H1 (cell line): ENCODE data around the gene AOPEP. TPM values are rescaled to one million over a fixed set of nuclear protein-coding genes. Genes with fewer than 3 reads are reported as not detected.

Experiments
- CTCF ChIA-PET: fragments of 300-600 bp; sonication (Branson Sonifier 250); formaldehyde crosslinking; loops from one replicate; lab custom pipeline; 2021; ENCODE audit not compliant: partially characterized antibody; lab: Charles Lee
- POLR2A ChIA-PET: fragments of 300-600 bp; sonication (Branson Sonifier 250); formaldehyde crosslinking; loops from one replicate; lab custom pipeline; 2021; ENCODE audit warnings: inconsistent platforms; ENCODE audit not compliant: partially characterized antibody; lab: Charles Lee
- DNase-seq, 2 experiments: peaks; one replicate each; pipeline versions ENCODE4 v3.0.0 to v3.0.0-alpha.2; 2010 to 2022; ENCODE audit warnings: low spot score in 2 of 2, low read depth in 1 of 2, mixed read lengths in 1 of 2
- FAIRE-seq: peaks from 2 replicates; lab custom pipeline; 2011; peaks lifted over from hg19 to GRCh38; lab: Jason Lieb, UNC
- H2AFZ ChIP-seq: 2 replicates; pipeline ENCODE4 v1.8.1; 2012; ENCODE audit warnings: low read length, inconsistent platforms
- H2AK5ac ChIP-seq: 2 replicates; pipeline ENCODE4 v1.6.1; 2013; ENCODE audit warnings: low read depth, low read length
- H2BK120ac ChIP-seq: replicated peaks from 2 replicates; pipeline ENCODE3; 2013; ENCODE audit warnings: low read depth, low read length, inconsistent platforms
- H2BK12ac ChIP-seq: 2 replicates; pipeline ENCODE4 v1.6.1; 2013; ENCODE audit warnings: low read depth, low read length
- H2BK15ac ChIP-seq: 2 replicates; pipeline ENCODE4 v1.6.1; 2013; ENCODE audit warnings: low read length
- H2BK20ac ChIP-seq: 2 replicates; pipeline ENCODE4 v1.6.1; 2013; ENCODE audit warnings: low read length
- H2BK5ac ChIP-seq: 2 replicates; pipeline ENCODE4 v1.6.1; 2013; ENCODE audit warnings: low read depth, low read length
- H3K14ac ChIP-seq: 2 replicates; pipeline ENCODE4 v1.6.1; 2013; ENCODE audit warnings: inconsistent platforms; ENCODE audit not compliant: insufficient read length
- H3K18ac ChIP-seq: 2 replicates; pipeline ENCODE4 v1.6.1; 2013; ENCODE audit warnings: low read length; ENCODE audit errors: extremely low read depth
- H3K23ac ChIP-seq: 2 replicates; pipeline ENCODE4 v1.6.1; 2013; ENCODE audit warnings: inconsistent platforms; ENCODE audit not compliant: insufficient read length
- H3K23me2 ChIP-seq: 2 replicates; pipeline ENCODE4 v1.6.1; 2013; ENCODE audit warnings: low read depth, low read length
- H3K27ac ChIP-seq: 2 replicates; pipeline ENCODE4 v1.6.1; 2011; ENCODE audit warnings: low read depth, low read length, inconsistent platforms
- H3K27me3 ChIP-seq, 4 experiments: replicated peaks in 1 of 4; 1 replicate in 1 of 4; 2 replicates in 3 of 4; pipeline versions ENCODE4 v1.6.1 to v1.8.1; 2011 to 2013; ENCODE audit warnings: low read length in 3 of 4, mild to moderate bottlenecking in 3 of 4, inconsistent platforms in 2 of 4, mixed read lengths in 2 of 4, moderate library complexity in 1 of 4; ENCODE audit not compliant: control insufficient read depth in 3 of 4, insufficient read depth in 3 of 4; ENCODE audit errors: extremely low read depth in 1 of 4
- H3K36me3 ChIP-seq, 4 experiments: 2 replicates each; pipeline versions ENCODE4 v1.6.1 to v1.8.1; 2011 to 2013; ENCODE audit warnings: mild to moderate bottlenecking in 4 of 4, low read length in 3 of 4, moderate library complexity in 2 of 4, control low read depth in 1 of 4, inconsistent platforms in 1 of 4; ENCODE audit not compliant: insufficient read depth in 4 of 4, control insufficient read depth in 2 of 4
- H3K4ac ChIP-seq: replicated peaks from 2 replicates; pipeline ENCODE3; 2013; ENCODE audit warnings: low read length, low read depth, mixed read lengths, inconsistent platforms; ENCODE audit not compliant: insufficient read length
- H3K4me1 ChIP-seq, 4 experiments: replicated peaks in 1 of 4; 1 replicate in 1 of 4; 2 replicates in 3 of 4; pipeline versions ENCODE4 v1.6.1 to v1.8.1; 2011 to 2013; ENCODE audit warnings: low read length in 3 of 4, inconsistent platforms in 2 of 4, mixed read lengths in 1 of 4; ENCODE audit not compliant: insufficient read depth in 4 of 4, control insufficient read depth in 3 of 4
- H3K4me2 ChIP-seq, 2 experiments: 2 replicates each; pipeline versions ENCODE4 v1.6.1 to v1.8.1; 2011 to 2013; ENCODE audit warnings: low read depth in 2 of 2, low read length in 2 of 2, control low read depth in 1 of 2, inconsistent platforms in 1 of 2, mild to moderate bottlenecking in 1 of 2; ENCODE audit not compliant: insufficient read depth in 1 of 2
- H3K4me3 ChIP-seq, 4 experiments: fragments of 200-600, 300-600 bp in 1 of 4; sonication (generic), shearing (Covaris generic), sonication (Bioruptor Twin) in 1 of 4; 2 replicates each; pipeline versions ENCODE4 v1.5.1 to v1.8.1; 2011 to 2016; ENCODE audit warnings: low read length in 4 of 4, low read depth in 3 of 4, control low read depth in 2 of 4, inconsistent platforms in 2 of 4, mild to moderate bottlenecking in 2 of 4, mixed read lengths in 1 of 4, moderate library complexity in 1 of 4; ENCODE audit not compliant: insufficient read depth in 2 of 4; ENCODE audit errors: extremely low read depth in 1 of 4
- H3K56ac ChIP-seq: replicated peaks from 2 replicates; pipeline ENCODE3; 2013; ENCODE audit warnings: low read depth, mild to moderate bottlenecking, mixed read lengths, low read length, inconsistent platforms; ENCODE audit not compliant: insufficient read length
- H3K79me1 ChIP-seq: 2 replicates; pipeline ENCODE4 v1.6.1; 2013; ENCODE audit warnings: low read depth, low read length, control low read depth
- H3K79me2 ChIP-seq, 2 experiments: 2 replicates each; pipeline versions ENCODE4 v1.6.1 to v1.8.1; 2012 to 2013; ENCODE audit warnings: low read length in 2 of 2, mild to moderate bottlenecking in 2 of 2, inconsistent platforms in 1 of 2; ENCODE audit not compliant: insufficient read depth in 2 of 2, control insufficient read depth in 1 of 2
- H3K9ac ChIP-seq, 4 experiments: replicated peaks in 1 of 4; 1 replicate in 1 of 4; 2 replicates in 3 of 4; pipeline versions ENCODE4 v1.6.1 to v1.8.1; 2011 to 2013; ENCODE audit warnings: low read depth in 3 of 4, low read length in 3 of 4, control low read depth in 2 of 4, mild to moderate bottlenecking in 2 of 4, moderate library complexity in 2 of 4, inconsistent platforms in 1 of 4; ENCODE audit errors: extremely low read depth in 1 of 4
- H3K9me3 ChIP-seq, 2 experiments: 2 replicates each; pipeline versions ENCODE4 v1.6.1 to v1.8.1; 2012 to 2013; ENCODE audit warnings: mild to moderate bottlenecking in 2 of 2, moderate library complexity in 2 of 2, control low read depth in 1 of 2, inconsistent platforms in 1 of 2, low read depth in 1 of 2, low read length in 1 of 2, mixed read lengths in 1 of 2; ENCODE audit not compliant: insufficient read depth in 2 of 2
- H4K20me1 ChIP-seq, 2 experiments: replicated peaks in 1 of 2; 2 replicates each; pipeline versions ENCODE3 to v1.8.1; 2011 to 2013; ENCODE audit warnings: inconsistent platforms in 2 of 2, low read length in 2 of 2, mild to moderate bottlenecking in 1 of 2; ENCODE audit not compliant: insufficient read depth in 2 of 2, control insufficient read depth in 1 of 2
- H4K5ac ChIP-seq: 2 replicates; pipeline ENCODE4 v1.6.1; 2013; ENCODE audit warnings: low read length, low read depth, mixed read lengths, inconsistent platforms; ENCODE audit not compliant: insufficient read length
- H4K8ac ChIP-seq: 2 replicates; pipeline ENCODE4 v1.8.0; 2013; ENCODE audit warnings: mild to moderate bottlenecking, moderate library complexity, low read length, inconsistent platforms; ENCODE audit not compliant: insufficient read depth; ENCODE audit errors: extremely low read depth
- H4K91ac ChIP-seq: replicated peaks from 2 replicates; pipeline ENCODE3; 2013; ENCODE audit warnings: low read length, mixed read lengths, inconsistent platforms; ENCODE audit not compliant: insufficient read length
- GTF2F1 ChIP-seq: IDR thresholded peaks from 2 replicates; pipeline ENCODE4 v1.6.1; 2012; ENCODE audit warnings: low read depth, low read length, improper control_type of control experiment, borderline replicate concordance
- RBBP5 ChIP-seq: IDR thresholded peaks from 2 replicates; pipeline ENCODE4 v1.7.1; 2012; ENCODE audit warnings: low read depth, mild to moderate bottlenecking, inconsistent platforms, low read length, moderate library complexity, borderline replicate concordance
- WGBS, 2 experiments: shearing (Covaris generic) in 1 of 2; methylation state at CpG; one replicate each; pipeline versions ENCODE4 v1.1.6 to v1.1.7; 2013 to 2015; ENCODE audit warnings: low lambda C conversion rate in 2 of 2, mixed read lengths in 2 of 2, inconsistent platforms in 1 of 2, low coverage in 1 of 2, missing lambda C conversion rate in 1 of 2; ENCODE audit not compliant: insufficient replicate concordance in 2 of 2, insufficient coverage in 1 of 2, insufficient read length in 1 of 2; ENCODE audit errors: extremely low coverage in 1 of 2, missing lambda C conversion rate in 1 of 2; 5-methylcytosine and 5-hydroxymethylcytosine counted together
- polyA plus RNA-seq, 7 experiments: library from polyadenylated mRNA; depleted of rRNA in 3 of 7; stranded (reverse) in 5 of 7; unstranded in 2 of 7; fragments of >200 nt in 5 of 7; fragments of 200-250 nt in 2 of 7; gene quantifications; 1 replicate in 5 of 7; 2 replicates in 1 of 7; 4 replicates in 1 of 7; pipeline versions ENCODE4 v1.2.1 to v1.2.3, GENCODE V29; 2011 to 2013; ENCODE audit warnings: missing spikeins in 2 of 7, mixed read lengths in 2 of 7
- total RNA-seq: library from RNA; stranded (reverse); fragmentation: NEBNext Ultra II Directional; extraction: Animal tissue kit (Norgen Biotek cat#: 25700); gene quantifications from 2 replicates; pipeline ENCODE4 v1.2.1, GENCODE V29; 2021

The AOPEP gene
- total and polyA plus RNA-seq, 2 of the 8 experiments (the other 6 are each of a cell fraction or from before 2014, with no cell fraction given) = 6.1 to 14.3 TPM

- Histone ChIP-seq H3K79me2 (no peaks in the 10 kb centered on the region), H3K4me3 (no peak overlapping the region), H2BK20ac (no peak overlapping the region), H4K91ac (no peak overlapping the region), H4K8ac (no peak overlapping the region), H3K36me3 (no peaks in the 10 kb centered on the region), H4K5ac (no peak overlapping the region), H3K9ac (no peak overlapping the region), H2BK5ac (no peak overlapping the region), H3K56ac (no peak overlapping the region), H3K79me1 (no peaks in the 10 kb centered on the region), H3K14ac (no peak overlapping the region), H3K27me3 (no peaks in the 10 kb centered on the region), H3K23ac (no peak overlapping the region), H3K9me3 (no peaks in the 10 kb centered on the region), H2AFZ (no peak overlapping the region), H2BK15ac (no peak overlapping the region), H3K4me2 (no peak overlapping the region), H2BK120ac (no peak overlapping the region), H3K4ac (no peak overlapping the region), H3K18ac (no peak overlapping the region), H3K27ac (no peak overlapping the region), H3K23me2 (no peaks in the 10 kb centered on the region), H2BK12ac (no peak overlapping the region), H2AK5ac (no peak overlapping the region), H4K20me1 (peaks cover 0 to 2% of the 10 kb centered on the region in 2 experiments), H3K4me1 (no peaks in the 10 kb centered on the region)
- 91% methylated on average over 4 of the region's 4 CpGs; no CpG with 5 or more reads in 1 of the 2 experiments for WGBS, 2 experiments
- TF ChIP-seq GTF2F1 = no peak
- TF ChIP-seq RBBP5 = no peak
- DNase-seq (no peak), FAIRE-seq (no peak)
- CTCF ChIA-PET = interaction anchor here (0.8 to 13.7 kb wide), 4 partner anchors 10 to 437 kb away, joined by 3 to 209 read pairs (median 72); no protein-coding TSS in a partner anchor
- POLR2A ChIA-PET = interaction anchor here (1.1 kb wide), 1 partner anchor 11 kb away, joined by 3 read pairs; no protein-coding TSS in a partner anchor
Observed at GRCh38 chr9:95118596-95118995, 392.1 kb downstream of the AOPEP start.
